ENCODE results near the gene GPC6. TPM values are rescaled to one million over a fixed set of nuclear protein-coding genes. Genes with fewer than 3 reads are reported as not detected.

The GPC6 gene
- total and polyA plus RNA-seq, 2 donors (not counting 1 experiment from before 2014, with no cell fraction given), result not detected

DNA sequence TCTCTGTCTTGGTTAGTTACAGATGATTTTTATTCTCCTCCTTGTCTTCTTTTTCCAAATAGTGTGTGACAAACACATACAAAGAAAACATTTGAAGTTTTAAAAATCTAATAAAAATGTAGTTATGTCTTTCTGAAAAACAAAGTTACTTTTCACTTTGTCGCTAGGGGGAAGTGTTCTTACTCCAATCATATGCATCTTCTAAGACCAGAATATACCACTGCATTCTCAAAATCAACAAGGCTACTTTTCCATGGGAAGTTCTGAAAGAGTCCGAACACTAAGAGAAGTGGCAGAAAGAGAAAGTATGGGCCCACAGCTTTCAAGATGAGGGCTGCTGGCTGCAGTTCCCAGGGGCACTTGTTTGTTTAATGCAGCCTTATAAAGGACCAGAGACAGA is 1043.9 kb downstream of the GPC6 start:
- no peaks in the 10 kb centered on the region for H3K79me2 ChIP-seq (ENCODE audit: control insufficient read depth, insufficient read depth, low read length)
- CTCF ChIA-PET, result no interaction called here
- H3K9me3 ChIP-seq (ENCODE audit: control extremely low read depth in 1 of 3, control insufficient read depth in 2 of 3, insufficient read depth in 1 of 3, low read length in 2 of 3), result no peaks in the 10 kb centered on the region
- no peaks in the 10 kb centered on the region for H3K27me3 Mint-ChIP-seq
- no peak for TF ChIP-seq EZH2 (IDR thresholded peaks at IDR 0.05; ENCODE audit: borderline replicate concordance, insufficient read depth, low read depth, low read length, poor library complexity, severe bottlenecking)
- TF ChIP-seq, protein P1, sequence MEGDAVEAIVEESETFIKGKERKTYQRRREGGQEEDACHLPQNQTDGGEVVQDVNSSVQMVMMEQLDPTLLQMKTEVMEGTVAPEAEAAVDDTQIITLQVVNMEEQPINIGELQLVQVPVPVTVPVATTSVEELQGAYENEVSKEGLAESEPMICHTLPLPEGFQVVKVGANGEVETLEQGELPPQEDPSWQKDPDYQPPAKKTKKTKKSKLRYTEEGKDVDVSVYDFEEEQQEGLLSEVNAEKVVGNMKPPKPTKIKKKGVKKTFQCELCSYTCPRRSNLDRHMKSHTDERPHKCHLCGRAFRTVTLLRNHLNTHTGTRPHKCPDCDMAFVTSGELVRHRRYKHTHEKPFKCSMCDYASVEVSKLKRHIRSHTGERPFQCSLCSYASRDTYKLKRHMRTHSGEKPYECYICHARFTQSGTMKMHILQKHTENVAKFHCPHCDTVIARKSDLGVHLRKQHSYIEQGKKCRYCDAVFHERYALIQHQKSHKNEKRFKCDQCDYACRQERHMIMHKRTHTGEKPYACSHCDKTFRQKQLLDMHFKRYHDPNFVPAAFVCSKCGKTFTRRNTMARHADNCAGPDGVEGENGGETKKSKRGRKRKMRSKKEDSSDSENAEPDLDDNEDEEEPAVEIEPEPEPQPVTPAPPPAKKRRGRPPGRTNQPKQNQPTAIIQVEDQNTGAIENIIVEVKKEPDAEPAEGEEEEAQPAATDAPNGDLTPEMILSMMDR (IDR thresholded peaks at IDR 0.05), result no peak
- no peak overlapping the region for H3K4me3 ChIP-seq (ENCODE audit: control extremely low read depth in 1 of 5, extremely low read depth in 1 of 5, insufficient read depth in 1 of 5, low read depth in 2 of 5, low read length in 4 of 5)
- no peak for DNase-seq
- H3K9me3 Mint-ChIP-seq (ENCODE audit: insufficient read depth), result no peaks in the 10 kb centered on the region
- H3K36me3 ChIP-seq (replicated peaks in 1 of 2; ENCODE audit: control extremely low read depth in 1 of 2, control insufficient read depth in 1 of 2, extremely low read depth in 1 of 2, insufficient read depth in 2 of 2, low read length in 1 of 2), result no peaks in the 10 kb centered on the region
- no peaks in the 10 kb centered on the region for H3K4me1 Mint-ChIP-seq
- POLR2A ChIA-PET, result no interaction called here
- intact Hi-C loops (cut with micrococcal nuclease), result no loop called here
- H3K27ac Mint-ChIP-seq, result no peak overlapping the region
- ATAC-seq (ENCODE audit: low read depth), result no peak
- H3K27me3 ChIP-seq (replicated peaks in 1 of 4; ENCODE audit: control extremely low read depth in 1 of 4, control insufficient read depth in 3 of 4, insufficient read depth in 4 of 4, low read length in 3 of 4), result no peaks in the 10 kb centered on the region
- H2AFZ ChIP-seq (ENCODE audit: insufficient read depth, low read depth, low read length, poor library complexity, severe bottlenecking), result no peak overlapping the region
- H3K4me3 Mint-ChIP-seq, result no peak overlapping the region
- no peak overlapping the region for H3K27ac ChIP-seq (ENCODE audit: low read length in 2 of 2)
- WGBS (ENCODE audit: insufficient coverage), result no CpG with 5 or more reads among the region's 2 CpGs
- H3K4me1 ChIP-seq (ENCODE audit: control insufficient read depth in 2 of 2, insufficient read depth in 2 of 2, low read length in 2 of 2), result no peaks in the 10 kb centered on the region
- H4K20me1 ChIP-seq (ENCODE audit: control insufficient read depth, insufficient read depth, low read length, poor library complexity, severe bottlenecking), result no peaks in the 10 kb centered on the region
- no peak overlapping the region for H3K9ac ChIP-seq (ENCODE audit: low read length)
- H3K4me2 ChIP-seq (replicated peaks; ENCODE audit: low read depth, low read length, poor library complexity, severe bottlenecking), result no peak overlapping the region

DNA sequence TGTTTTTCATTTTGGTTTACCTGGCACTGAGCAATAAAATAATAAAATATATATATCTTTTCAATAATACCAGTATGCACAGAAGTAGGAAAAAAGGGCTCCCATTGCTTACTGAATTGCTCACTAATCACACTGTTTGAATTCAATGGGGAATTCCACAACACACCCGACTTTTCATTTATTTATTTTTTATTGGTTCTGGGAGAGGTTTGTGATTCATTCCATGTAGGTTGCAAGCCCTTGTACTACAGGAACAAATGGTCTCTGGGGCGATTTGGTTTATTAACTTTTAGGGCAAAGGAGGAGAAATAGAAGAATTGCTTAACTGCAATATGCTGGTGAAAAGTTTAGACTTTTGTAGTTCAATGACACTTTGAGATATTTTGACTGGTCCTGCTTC is 1045.4 kb downstream of the GPC6 start:
- Histone ChIP-seq H4K20me1 (ENCODE audit: control insufficient read depth, insufficient read depth, low read length, poor library complexity, severe bottlenecking) (no peaks in the 10 kb centered on the region), H3K79me2 (ENCODE audit: control insufficient read depth, insufficient read depth, low read length) (no peaks in the 10 kb centered on the region), H3K4me3 (ENCODE audit: control extremely low read depth in 1 of 5, extremely low read depth in 1 of 5, insufficient read depth in 1 of 5, low read depth in 2 of 5, low read length in 4 of 5) (no peak overlapping the region), H3K9me3 (ENCODE audit: control extremely low read depth in 1 of 3, control insufficient read depth in 2 of 3, insufficient read depth in 1 of 3, low read length in 2 of 3) (no peaks in the 10 kb centered on the region), H3K9ac (ENCODE audit: low read length) (no peak overlapping the region), H3K27me3 (replicated peaks in 1 of 4; ENCODE audit: control extremely low read depth in 1 of 4, control insufficient read depth in 3 of 4, insufficient read depth in 4 of 4, low read length in 3 of 4) (no peaks in the 10 kb centered on the region), H3K4me2 (replicated peaks; ENCODE audit: low read depth, low read length, poor library complexity, severe bottlenecking) (no peak overlapping the region), H2AFZ (ENCODE audit: insufficient read depth, low read depth, low read length, poor library complexity, severe bottlenecking) (no peak overlapping the region), H3K27ac (ENCODE audit: low read length in 2 of 2) (no peak overlapping the region), H3K36me3 (replicated peaks in 1 of 2; ENCODE audit: control extremely low read depth in 1 of 2, control insufficient read depth in 1 of 2, extremely low read depth in 1 of 2, insufficient read depth in 2 of 2, low read length in 1 of 2) (no peaks in the 10 kb centered on the region), H3K4me1 (ENCODE audit: control insufficient read depth in 2 of 2, insufficient read depth in 2 of 2, low read length in 2 of 2) (no peaks in the 10 kb centered on the region)
- Mint-ChIP-seq H3K27me3 (no peaks in the 10 kb centered on the region), H3K4me3 (no peak overlapping the region), H3K9me3 (ENCODE audit: insufficient read depth) (no peaks in the 10 kb centered on the region), H3K4me1 (no peaks in the 10 kb centered on the region), H3K27ac (no peak overlapping the region)
- 100% methylated on average over 1 of the region's 2 CpGs for WGBS (ENCODE audit: insufficient coverage)
- ChIA-PET CTCF (no interaction called here), POLR2A (no interaction called here)
- TF ChIP-seq, protein P1 (IDR thresholded peaks at IDR 0.05), result no peak
- TF ChIP-seq EZH2 (IDR thresholded peaks at IDR 0.05; ENCODE audit: borderline replicate concordance, insufficient read depth, low read depth, low read length, poor library complexity, severe bottlenecking), result no peak
- DNase-seq, result no peak
- ATAC-seq (ENCODE audit: low read depth), result no peak
- intact Hi-C loops (cut with micrococcal nuclease), result no loop called here

Measured in B cell (primary cell).